GM13976 (cell line): Measurements from ENCODE around the gene CLEC16A.
A peak's percentile ranks its signal among the peaks of the same experiment; 100 is the strongest.

Experiments used
- DNase-seq: peaks from one replicate; pipeline ENCODE4 v3.0.0; 2012; ENCODE audit warnings: low spot score
- in situ Hi-C: fragments of 300-500 bp; cut with MboI; formaldehyde crosslinking; loops from one replicate; pipeline ENCODE4 v1.12.0; 2022; ENCODE audit warnings: low sequenced_read_pairs, mixed read lengths, inconsistent platforms; ENCODE audit not compliant: unreplicated experiment
- TF ChIP-seq, protein P1 (sequence below): IDR thresholded peaks from 2 replicates; pipeline ENCODE4 v1.5.1; 2012; ENCODE audit warnings: borderline replicate concordance, mild to moderate bottlenecking; ENCODE audit not compliant: insufficient read depth; ENCODE audit errors: extremely low read depth, missing control alignments, control extremely low read depth

The CLEC16A gene

DNA sequence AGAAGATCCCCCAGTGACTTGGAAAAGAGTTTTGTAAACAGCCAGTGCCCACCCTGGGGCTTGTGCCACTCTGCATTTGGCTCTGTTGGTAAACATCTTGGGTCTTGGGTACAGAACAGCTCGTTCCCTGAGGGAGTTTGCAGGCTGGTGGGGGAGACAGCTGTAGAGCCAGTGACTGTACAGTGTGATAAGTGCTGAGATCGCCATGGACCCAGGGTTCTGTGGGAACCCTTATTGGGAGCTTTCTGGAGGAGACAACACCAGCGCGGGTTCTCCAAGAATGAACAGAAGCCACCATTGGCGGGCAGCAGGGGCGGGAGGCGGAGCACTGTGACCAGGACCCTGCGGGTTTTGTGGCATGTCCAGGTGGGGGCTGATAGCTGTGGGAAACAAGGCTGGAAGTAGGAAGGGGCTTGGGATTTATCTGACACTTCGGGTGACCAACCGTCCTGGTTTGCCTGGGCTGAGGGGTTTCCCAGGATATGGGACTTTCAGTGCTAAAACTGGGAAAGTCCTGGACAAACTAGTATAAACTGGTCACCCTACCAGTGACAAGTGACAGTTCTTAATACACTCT lies 2.9 kb downstream of the CLEC16A start:
- no peak for DNase-seq
- TF ChIP-seq, protein P1, sequence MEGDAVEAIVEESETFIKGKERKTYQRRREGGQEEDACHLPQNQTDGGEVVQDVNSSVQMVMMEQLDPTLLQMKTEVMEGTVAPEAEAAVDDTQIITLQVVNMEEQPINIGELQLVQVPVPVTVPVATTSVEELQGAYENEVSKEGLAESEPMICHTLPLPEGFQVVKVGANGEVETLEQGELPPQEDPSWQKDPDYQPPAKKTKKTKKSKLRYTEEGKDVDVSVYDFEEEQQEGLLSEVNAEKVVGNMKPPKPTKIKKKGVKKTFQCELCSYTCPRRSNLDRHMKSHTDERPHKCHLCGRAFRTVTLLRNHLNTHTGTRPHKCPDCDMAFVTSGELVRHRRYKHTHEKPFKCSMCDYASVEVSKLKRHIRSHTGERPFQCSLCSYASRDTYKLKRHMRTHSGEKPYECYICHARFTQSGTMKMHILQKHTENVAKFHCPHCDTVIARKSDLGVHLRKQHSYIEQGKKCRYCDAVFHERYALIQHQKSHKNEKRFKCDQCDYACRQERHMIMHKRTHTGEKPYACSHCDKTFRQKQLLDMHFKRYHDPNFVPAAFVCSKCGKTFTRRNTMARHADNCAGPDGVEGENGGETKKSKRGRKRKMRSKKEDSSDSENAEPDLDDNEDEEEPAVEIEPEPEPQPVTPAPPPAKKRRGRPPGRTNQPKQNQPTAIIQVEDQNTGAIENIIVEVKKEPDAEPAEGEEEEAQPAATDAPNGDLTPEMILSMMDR: no peak
- in situ Hi-C loops: no loop called here

DNA sequence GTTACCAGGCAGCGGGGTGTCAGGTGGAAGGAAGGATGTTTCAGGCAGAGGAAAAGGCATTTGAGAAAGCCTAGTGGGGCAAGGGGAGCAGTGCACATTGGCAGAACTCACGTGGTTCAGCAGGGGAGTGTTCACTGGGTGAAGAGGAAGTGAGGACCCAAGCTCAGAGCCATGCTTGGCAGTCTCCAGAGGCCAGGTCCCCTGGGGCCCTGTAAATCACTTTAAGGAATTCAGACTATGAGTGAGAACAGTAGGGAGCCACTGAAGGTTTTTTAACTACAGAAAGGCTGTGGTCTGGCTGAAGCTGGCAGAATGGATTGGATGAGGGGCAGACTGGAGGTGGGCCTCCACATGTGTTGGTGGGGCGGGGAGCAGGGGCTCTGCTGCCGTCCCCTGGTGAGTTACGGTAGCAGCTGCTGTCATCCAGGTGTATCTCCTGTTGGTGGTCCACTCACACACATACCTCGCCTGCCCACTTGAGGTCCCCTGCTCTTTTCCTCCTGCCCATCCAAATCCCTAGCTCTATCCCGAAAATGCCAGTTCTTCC lies 5.1 kb downstream of the CLEC16A start:
- TF ChIP-seq, protein P1: no peak
- in situ Hi-C loops: no loop called here

DNA sequence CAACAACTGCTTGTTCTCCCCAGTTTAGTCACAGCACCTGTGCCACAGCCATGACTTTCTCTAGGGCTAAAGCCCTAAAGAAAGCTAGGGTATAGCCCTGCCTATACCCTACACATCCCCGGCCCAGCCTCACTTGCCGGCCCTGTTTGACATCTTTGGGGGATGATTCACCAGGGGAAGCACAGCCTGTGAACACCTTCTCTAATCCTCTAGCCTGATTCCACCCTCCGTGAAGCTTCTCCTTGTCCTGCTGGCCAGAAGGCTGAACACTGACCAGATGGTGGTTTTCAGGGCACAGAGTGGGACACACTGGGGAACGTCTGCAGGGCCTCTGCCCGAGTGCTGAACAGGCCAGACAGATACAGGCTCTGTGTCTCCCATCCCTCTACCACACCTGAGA lies 6.0 kb downstream of the CLEC16A start:
- no peak for DNase-seq
- TF ChIP-seq, protein P1: no peak
- in situ Hi-C loops: loop anchor here (10.0 to 25.0 kb wide), 4 partner anchors 424 to 862 kb away; a partner anchor contains a TSS

More for the DNA sequence above, 5.1 kb downstream of the CLEC16A start:
- DNase-seq: peak; percentile 52

DNA sequence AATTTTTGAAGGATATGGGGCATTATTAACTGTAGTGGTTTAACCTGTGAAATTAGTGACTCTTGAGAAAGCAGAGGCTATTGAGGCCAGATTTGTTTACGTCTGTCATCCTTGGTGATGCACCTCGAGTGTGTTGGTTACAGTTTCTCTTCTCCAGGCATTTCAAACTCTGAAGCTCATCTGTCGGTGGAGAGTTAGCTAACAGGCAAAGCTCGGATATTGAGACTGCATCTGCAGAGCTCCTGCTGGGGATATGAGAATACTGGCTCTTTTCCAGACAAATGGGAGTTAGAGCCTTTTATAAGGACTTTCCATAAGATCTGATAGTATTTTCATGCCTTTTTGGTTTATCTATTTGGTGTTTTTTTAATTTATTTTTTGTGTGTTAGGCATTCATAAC lies 6.7 kb downstream of the CLEC16A start:
- TF ChIP-seq, protein P1: no peak
- in situ Hi-C loops: loop anchor here (10.0 to 25.0 kb wide), 4 partner anchors 424 to 861 kb away; a partner anchor contains a TSS
- no peak for DNase-seq

DNA sequence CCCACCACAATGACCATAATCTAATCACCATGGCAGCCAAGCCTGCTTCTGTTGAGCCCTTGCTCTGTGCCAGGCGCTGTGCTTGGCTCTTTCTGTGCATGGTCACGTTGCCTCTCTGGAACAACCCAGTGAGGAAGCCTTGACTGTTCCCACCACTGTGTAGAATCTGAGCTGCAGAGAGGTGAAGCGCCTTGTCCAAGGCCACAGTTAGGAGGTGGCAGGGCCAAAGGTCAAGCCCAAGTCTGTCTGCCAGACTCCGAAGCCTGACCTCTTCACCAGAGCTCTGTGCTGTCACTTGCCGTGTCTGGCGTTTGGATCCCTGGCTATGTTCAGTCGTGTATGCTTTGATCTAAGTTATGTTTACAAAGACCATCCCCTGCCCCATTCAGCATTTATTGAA lies 10.5 kb downstream of the CLEC16A start:
- DNase-seq: no peak
- in situ Hi-C loops: loop anchor here (10.0 to 25.0 kb wide), 4 partner anchors 420 to 857 kb away; a partner anchor contains a TSS
- TF ChIP-seq, protein P1: no peak

DNA sequence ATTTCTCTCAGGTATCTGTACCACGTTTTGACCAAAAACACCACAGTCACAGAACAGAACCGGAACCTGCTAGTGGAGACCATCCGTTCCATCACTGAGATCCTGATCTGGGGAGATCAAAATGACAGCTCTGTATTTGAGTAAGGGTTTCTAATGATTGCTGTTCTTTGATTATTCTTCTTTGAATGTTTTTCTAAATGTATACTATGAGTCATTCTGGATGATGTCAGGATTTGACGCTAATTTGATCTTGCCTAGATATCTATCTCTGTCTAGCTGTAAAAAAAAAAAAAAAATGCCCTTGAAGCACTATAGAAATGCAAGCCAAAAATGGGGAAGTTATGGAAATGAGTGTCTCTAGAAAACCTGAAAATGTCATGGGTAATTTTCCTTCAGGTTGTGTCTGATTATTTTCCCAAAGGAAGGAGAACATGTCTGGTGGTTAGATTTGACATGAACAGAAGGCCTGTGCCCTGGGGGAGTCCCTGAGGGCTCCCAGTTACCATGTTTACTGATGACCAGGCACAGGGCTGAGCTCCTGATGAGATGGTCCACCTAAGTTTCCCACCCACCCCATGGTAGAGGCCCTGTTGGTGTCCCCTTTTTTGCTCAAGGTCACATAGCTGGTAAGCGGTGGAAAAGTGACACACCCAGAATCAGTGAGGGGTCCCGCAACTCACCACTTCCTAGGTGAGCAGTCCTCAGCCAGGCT lies 13.6 kb downstream of the CLEC16A start:
- DNase-seq: no peak
- in situ Hi-C loops: loop anchor here (10.0 to 25.0 kb wide), 4 partner anchors 417 to 854 kb away; a partner anchor contains a TSS
- TF ChIP-seq, protein P1: no peak
